Measurements from ENCODE around the gene MADD. TPM values are rescaled to one million over a fixed set of nuclear protein-coding genes. Genes with fewer than 3 reads are reported as not detected.

MADD gene
- total RNA-seq, 1 experiment from 2014 or later, result 41.0 TPM

GRCh38 chr11:47324520-47324919 is 54.6 kb downstream of the MADD start:
- no peak for DNase-seq
- H3K9me3 ChIP-seq (ENCODE audit: control insufficient read depth, low read depth, low read length), result no peaks in the 10 kb centered on the region
- H3K36me3 Mint-ChIP-seq (ENCODE audit: insufficient read depth in 1 of 3, low read depth in 3 of 3), result peaks cover 5 to 39% (median 34%) of the 10 kb centered on the region in 3 experiments; a peak in 5 of 7 replicates
- no peak overlapping the region for H2BK12ac ChIP-seq (ENCODE audit: insufficient read length, low read depth, low read length)
- no peak overlapping the region for H2AK5ac ChIP-seq (ENCODE audit: insufficient read length, low read length)
- no peak overlapping the region for H3K18ac ChIP-seq (ENCODE audit: insufficient read length, low read depth, low read length)
- no peak overlapping the region for H2BK120ac ChIP-seq (ENCODE audit: low read depth, low read length, poor library complexity, severe bottlenecking)
- H4K8ac ChIP-seq (replicated peaks; ENCODE audit: insufficient read length, low read depth, low read length), result no peak overlapping the region
- H3K4me1 Mint-ChIP-seq, result no peaks in the 10 kb centered on the region
- H3K79me1 ChIP-seq (ENCODE audit: insufficient read depth, low read depth, low read length, poor library complexity, severe bottlenecking), result no peaks in the 10 kb centered on the region
- H4K91ac ChIP-seq (ENCODE audit: insufficient read length, low read depth, low read length), result no peak overlapping the region
- H3K27ac Mint-ChIP-seq, result peak overlapping the region in 1 of 3 experiments; percentile 24; a peak in 2 of 7 replicates
- H3K27me3 Mint-ChIP-seq (ENCODE audit: low read depth), result no peaks in the 10 kb centered on the region
- no peaks in the 10 kb centered on the region for H3K4me1 ChIP-seq (ENCODE audit: insufficient read depth, low read length)
- no peak overlapping the region for H3K4me2 ChIP-seq (ENCODE audit: insufficient read depth, insufficient read length, low read length)
- H4K5ac ChIP-seq (ENCODE audit: insufficient read length, low read depth, low read length), result no peak overlapping the region
- H3K23ac ChIP-seq (ENCODE audit: insufficient read length, low read depth, low read length), result no peak overlapping the region
- no peak overlapping the region for H3K4ac ChIP-seq (ENCODE audit: low read depth, low read length)
- WGBS (ENCODE audit: extremely low coverage, insufficient read length, low lambda C conversion rate), result no CpG with 5 or more reads among the region's 12 CpGs
- H4K20me1 ChIP-seq (ENCODE audit: control insufficient read depth, insufficient read depth, insufficient read length), result no peaks in the 10 kb centered on the region
- no peak overlapping the region for H2BK20ac ChIP-seq (ENCODE audit: low read depth, low read length, poor library complexity, severe bottlenecking)
- no peaks in the 10 kb centered on the region for H3K79me2 ChIP-seq (ENCODE audit: insufficient read depth, low read length)
- H3K56ac ChIP-seq (ENCODE audit: insufficient read length, low read depth, low read length), result no peak overlapping the region
- no peak overlapping the region for H3K14ac ChIP-seq (ENCODE audit: insufficient read depth, low read length)
- no peak overlapping the region for H3T11ph ChIP-seq (ENCODE audit: low read length)
- no peak overlapping the region for H3K9ac ChIP-seq (ENCODE audit: extremely low read depth, insufficient read length, low read length)
- no peaks in the 10 kb centered on the region for H3K9me3 Mint-ChIP-seq
- no peak overlapping the region for H3K27ac ChIP-seq (ENCODE audit: insufficient read length, low read depth, low read length)
- no peak overlapping the region for H2BK15ac ChIP-seq (ENCODE audit: low read depth, low read length)
- H3K27me3 ChIP-seq (ENCODE audit: insufficient read depth, low read length), result no peaks in the 10 kb centered on the region
- H2AFZ ChIP-seq (ENCODE audit: low read length), result no peak overlapping the region
- H2BK5ac ChIP-seq (ENCODE audit: insufficient read length, low read length), result no peak overlapping the region
- TF ChIP-seq CTCF (conservative IDR thresholded peaks at IDR 0.05), result no peak
- no peak overlapping the region for H3K4me3 Mint-ChIP-seq
- no peaks in the 10 kb centered on the region for H3K23me2 ChIP-seq (ENCODE audit: insufficient read length, low read depth, low read length, poor library complexity, severe bottlenecking)
